Hindlimb muscle (tissue), 1 donor: Measurements from ENCODE around the gene EPB41L1. TPM values are rescaled to one million over a fixed set of nuclear protein-coding genes. Genes with fewer than 3 reads are reported as not detected.

Experiments used
- DNase-seq: peaks from one replicate; pipeline ENCODE4 v3.0.0-alpha.2; 2013
- polyA plus RNA-seq: library from polyadenylated mRNA; unstranded; fragments of 120-200 nt; gene quantifications from one replicate; pipeline ENCODE4 v1.2.1, GENCODE V29; 2013; ENCODE audit not compliant: insufficient read length

Gene EPB41L1
- polyA plus RNA-seq, 1 donor = 20.8 TPM

DNA sequence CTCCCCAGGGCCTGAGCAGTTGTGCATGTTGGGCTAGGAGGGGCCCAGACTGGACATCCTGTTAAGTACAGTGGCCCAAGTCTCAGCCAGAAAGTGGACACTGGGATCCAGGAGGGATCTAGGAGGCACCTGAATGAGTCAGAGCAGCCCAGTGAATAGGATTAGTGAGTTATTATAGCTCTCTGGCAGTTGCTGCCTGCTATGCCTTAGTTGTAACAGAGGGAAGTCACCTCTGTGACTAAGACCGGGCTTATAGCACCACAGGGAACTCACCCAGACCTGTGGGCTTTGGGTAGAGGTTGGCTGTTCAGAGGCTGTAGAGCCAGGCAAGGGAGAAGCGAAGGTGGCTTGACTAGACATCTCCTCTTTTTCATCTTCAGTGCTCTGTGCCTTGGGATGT, 42.7 kb downstream of the EPB41L1 start:
- DNase-seq = no peak

GRCh38 chr20:36199345-36200257, 45.1 kb downstream of the EPB41L1 start:
- peak; percentile 74 for DNase-seq

- no peak for DNase-seq
These were observed 45.9 kb downstream of the EPB41L1 start for GRCh38 chr20:36200451-36200850.

DNA sequence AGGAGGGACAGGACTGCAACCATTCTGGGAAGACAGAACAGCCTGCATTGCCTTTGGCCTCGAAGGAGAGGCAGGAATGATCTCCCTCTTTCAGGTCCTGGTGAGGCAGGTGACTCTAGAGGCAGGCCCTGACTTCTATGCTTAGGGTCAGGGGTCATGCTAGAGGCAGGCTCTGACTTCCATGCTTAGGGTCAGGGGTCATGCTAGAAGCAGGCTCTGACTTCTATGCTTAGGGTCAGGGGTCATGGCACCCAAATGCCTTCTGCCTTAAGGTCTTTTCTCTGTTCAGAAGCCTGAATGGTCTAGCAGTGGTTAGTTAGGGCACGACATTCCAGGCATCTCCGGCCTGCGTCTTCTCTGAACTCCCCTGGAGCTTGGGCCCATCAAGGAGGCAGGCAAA, 46.7 kb downstream of the EPB41L1 start:
- no peak for DNase-seq

- DNase-seq = peak; percentile 53
These were observed 48.4 kb downstream of the EPB41L1 start for GRCh38 chr20:36202891-36203338.

GRCh38 chr20:36203861-36204260, 49.3 kb downstream of the EPB41L1 start:
- DNase-seq = no peak

DNA sequence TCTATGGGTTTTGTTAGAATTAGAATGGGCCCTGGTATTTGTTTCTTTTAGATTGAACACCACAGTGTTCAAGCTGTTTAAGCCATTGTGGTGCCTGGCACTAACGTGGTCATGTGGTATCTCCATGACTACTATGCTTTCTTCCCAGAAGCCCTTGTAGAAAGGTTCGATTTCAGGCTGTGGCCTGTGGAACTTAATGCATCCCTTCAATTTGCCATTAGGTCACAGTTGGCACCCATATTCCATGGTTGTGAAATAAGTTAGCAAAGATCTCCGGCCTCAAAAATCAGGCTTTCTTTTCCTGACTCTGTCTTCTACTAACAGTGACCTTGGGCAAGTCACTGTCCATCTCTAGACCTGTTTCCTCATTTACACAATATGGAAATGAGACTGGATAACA, 50.5 kb downstream of the EPB41L1 start:
- no peak for DNase-seq

DNA sequence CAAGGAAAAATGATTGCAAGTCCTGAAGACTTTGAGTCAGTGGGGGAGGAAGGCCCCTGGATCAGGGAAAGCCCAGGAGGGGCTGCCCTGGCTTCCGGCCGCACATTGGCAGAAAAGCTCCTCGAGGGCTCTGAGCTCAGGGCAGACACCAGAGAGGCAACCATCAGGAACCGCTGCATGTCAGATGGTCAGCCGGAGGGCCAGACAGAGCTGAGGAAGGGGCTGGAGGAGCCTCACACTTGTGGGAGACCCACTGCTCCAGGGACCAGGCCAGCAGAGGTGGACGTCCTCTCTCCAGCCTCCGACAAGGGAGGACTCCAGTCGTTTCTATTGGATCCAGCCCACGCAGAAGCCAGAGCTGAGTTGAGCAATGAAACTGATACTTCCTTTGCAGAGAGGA, 51.5 kb downstream of the EPB41L1 start:
- DNase-seq = no peak

- DNase-seq = no peak
These were observed 52.1 kb downstream of the EPB41L1 start for GRCh38 chr20:36206641-36207040.

DNA sequence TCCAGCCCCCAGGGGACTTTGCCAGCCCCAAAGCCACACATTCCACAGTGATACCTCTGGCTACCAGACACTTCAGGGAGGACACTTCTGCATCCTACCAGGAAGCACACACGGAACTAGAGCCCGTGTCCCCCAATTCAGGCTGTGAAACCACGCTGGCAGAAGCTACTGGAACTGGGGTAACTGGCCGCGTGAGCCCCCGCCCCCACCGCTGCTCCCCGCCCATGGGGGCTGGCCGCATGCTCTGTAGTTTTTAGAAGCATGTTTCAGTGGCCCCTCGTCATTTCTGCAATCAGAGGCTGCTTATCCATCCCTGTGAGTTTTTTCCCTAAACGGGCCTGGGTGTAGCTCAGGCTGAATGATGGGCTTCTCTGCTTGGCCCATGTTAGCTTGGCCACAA, 53.1 kb downstream of the EPB41L1 start:
- DNase-seq = no peak

- DNase-seq = no peak
These were observed 53.7 kb downstream of the EPB41L1 start for GRCh38 chr20:36208257-36208656.

DNA sequence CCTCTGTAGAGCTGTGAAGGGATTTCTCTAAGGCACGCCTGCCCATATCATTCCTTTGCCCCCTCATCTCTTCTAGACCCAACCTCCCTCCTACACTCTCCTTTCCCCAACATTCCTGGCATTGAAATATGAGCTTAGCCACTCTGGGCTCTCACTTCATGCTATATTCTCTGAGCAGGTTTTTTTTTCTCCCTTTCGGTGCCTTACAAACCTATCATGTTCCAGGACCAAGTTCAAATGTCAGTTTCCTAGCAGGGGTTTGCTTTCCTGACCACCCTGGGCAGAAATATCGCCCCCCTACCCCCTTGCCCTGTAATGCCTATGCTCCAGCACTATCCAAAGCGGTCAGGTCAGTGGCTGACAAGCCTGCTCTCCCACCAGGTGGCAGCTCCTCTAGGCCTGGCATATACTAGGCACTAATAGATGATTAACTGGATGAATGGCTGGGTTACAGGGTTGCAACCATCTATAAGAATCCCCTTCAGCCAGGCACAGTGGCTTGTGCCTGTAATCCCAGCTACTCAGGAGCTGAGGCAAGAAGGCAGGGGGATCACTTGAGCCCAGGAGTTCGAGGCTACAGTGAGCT, 56.0 kb downstream of the EPB41L1 start:
- DNase-seq = no peak

GRCh38 chr20:36213362-36213761, 58.8 kb downstream of the EPB41L1 start:
- DNase-seq = no peak

DNA sequence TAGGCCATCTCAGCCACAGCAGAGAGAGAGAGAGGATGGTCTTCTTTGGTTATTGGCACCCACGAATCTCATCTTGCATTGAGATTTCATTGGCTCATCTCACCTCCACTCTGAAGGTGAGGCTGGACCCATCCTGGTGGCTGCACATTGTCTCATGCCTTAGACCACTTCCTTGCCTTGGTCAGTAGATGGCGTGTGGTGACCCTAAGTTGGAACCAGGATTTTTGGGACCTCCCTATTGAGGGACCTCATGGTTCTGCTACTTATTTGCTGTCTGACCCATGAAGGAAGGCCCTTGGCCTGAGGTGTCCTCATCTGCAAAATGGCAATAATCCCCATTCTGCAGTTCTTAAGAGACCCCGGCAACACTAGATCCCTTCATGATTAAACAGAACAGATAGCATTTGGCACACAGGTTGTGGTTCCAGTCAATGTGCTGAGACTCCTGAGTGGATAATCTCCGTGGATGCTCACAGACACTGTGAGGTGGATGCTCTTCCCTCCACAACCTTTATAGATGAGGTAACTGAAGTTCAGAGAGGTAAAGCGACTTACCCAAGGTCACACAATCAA, 60.2 kb downstream of the EPB41L1 start:
- no peak for DNase-seq

DNA sequence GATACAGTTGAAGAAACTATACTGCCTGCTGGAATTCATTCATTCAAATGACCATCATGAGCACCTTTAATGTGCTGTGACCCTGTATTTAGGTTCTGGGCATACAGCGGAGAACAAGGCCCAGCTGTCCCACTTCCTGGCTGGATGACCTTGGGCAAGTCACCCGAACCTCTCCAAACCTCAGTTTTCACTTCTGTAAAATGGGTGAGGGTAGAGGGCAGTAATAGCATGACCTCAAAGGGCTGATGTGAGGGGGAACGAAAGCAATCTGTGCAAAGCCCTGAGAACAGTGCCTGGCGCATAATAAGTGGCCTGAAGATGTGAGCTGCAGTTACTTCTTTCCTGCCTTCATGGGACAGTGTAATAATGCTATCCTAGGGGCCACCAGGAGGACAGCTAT, 61.2 kb downstream of the EPB41L1 start:
- no peak for DNase-seq

DNA sequence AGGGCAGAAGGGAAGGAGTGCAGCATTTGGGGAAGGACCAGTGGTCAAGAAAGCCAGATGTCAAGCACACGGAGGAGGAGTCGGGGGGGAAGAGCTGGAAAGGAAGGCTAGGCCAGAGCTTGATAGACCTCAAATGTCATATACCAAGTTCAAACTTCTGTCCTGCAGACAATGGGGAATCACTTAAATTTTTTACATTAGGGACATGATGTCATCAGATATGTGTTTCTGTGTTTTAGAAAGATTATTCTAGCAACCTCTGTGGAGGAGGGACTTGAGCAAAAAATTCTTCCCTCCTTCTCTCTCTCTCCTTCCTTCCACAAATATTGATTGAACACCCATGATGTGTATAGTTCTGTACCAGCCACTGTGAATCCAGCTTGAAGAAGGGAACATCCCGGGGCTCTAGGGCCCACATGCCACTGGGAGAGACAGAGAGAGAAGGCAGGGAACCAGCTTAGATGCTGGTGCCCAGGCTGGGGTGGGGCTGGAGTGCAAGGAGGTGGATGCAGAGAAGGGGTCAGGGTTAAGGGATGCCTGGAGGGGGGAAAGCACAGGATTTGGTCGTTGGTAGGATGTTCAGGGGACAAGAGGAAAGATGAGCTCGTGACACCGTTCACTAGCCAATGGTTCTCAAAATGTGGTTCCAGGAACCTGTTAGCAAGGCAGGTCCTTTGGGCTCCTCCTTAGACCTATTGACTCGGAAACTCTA, 61.9 kb downstream of the EPB41L1 start:
- no peak for DNase-seq

DNA sequence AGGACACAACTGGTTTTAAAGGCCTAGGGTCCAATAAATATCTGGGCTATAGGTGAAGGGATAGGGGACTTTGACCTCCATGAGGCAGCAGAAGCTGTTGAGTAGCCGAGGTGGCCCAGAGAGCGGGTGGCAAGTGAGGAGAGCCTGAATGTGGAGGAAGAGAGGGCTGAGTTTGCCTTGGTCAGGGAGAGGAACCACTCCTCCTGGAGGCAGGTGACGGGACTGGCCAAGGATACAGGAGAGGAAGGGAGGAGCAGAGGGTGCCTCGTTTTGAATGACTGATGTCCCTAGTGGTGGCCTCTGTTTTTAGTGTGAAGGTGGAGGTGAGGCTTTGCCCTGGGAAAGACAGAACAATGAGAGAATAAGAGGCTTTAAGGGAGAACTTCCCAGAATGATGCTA, 62.7 kb downstream of the EPB41L1 start:
- DNase-seq = no peak

DNA sequence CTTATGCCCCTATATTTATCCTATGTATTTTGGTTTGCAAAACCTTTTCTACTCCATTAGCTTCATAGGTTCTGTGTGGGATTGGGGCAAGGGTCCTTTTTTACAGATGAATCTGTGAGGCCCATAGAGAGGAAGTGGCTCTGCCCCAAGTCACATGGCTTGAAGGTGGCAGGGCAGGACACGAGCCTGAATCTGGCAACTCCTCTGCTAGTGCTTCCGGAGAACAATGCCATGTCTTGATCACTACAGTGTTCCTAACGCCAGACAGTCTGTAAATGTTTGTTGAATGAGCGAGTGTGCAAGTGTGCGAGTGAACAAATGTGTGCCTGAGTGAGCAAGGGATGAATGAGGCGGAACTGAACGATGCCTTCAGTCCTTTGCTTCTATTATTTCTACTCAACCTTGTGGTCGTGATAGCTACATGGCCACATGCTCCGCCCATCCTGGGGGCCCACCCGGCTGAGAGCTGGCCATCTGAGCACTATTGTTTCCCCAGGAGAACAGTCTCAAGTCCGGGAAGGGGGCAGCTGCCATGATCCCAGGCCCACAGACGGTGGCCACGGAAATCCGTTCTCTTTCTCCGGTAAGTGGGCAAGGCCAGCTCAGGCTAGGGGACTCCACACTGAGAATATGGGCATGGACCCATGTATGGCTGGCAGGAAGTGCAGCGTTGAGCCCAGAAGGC, 64.0 kb downstream of the EPB41L1 start:
- DNase-seq = no peak

DNA sequence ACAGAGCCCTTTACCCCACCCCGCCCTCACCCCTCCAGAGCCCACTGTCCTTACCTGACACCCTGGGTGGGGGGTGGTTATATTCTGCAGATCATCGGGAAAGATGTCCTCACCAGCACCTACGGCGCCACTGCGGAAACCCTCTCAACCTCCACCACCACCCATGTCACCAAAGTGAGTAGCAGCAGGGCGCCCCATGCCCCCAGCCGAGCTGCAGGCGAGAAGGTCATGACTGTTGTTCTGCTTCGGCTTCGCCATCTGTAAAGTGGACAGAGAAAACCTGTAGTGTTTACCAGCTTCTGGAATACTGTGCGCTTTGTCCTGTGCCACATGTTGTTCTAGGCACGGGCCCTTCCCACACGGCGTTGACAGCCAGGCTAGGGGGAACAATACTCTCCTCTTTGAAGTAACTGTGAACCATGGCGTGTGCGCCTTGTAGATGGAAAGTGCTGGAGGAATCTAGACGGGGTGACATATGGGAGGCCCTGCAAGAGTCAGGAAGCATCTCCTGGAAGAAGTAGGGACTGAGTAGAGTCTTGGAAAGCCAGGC, 65.2 kb downstream of the EPB41L1 start:
- DNase-seq = no peak

DNA sequence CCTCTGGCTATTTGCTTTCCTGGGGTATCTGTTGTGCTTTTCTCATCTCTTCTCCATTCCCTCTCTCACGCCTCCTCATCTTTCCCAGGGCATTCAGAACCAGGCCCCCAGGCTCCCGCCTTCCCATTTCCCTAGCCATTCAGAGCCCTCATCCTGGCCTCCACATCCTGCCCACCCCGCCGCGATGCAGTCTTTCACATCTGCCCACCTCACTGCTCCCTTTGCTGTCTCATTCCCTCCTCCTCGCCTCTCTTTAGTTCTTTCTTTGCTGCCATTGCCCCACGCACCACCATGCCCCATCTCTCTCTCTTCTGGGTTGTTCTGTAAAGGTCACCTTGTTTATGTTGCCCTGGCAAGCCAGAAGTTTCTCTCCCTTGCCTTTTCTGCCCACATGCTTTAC, 71.1 kb downstream of the EPB41L1 start:
- no peak for DNase-seq

DNA sequence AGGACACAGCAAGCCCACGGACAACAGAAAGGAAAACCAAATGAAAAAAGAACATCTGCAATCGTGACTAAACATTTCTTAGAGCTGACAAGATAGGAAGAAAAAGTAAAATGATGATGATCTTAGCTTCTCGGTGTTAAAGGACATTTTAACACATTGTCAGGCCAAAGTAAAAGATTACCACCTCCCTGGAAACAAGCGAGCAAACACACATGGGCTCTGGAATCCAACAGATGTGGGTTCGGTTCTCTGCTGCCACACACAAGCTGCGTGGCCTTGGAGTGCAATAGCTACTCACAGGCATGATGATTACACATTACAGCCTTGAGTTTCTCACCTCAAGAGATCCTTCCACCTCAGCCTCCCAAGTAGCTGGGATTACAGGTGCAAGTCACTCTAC, 74.2 kb downstream of the EPB41L1 start:
- DNase-seq = no peak

- no peak for DNase-seq
These were observed 75.5 kb downstream of the EPB41L1 start for GRCh38 chr20:36230019-36230418.
